ENCODE data around the gene FAM162A. TPM values are rescaled to one million over a fixed set of nuclear protein-coding genes. Genes with fewer than 3 reads are reported as not detected.

FAM162A gene
- total and polyA plus RNA-seq, 8 donors, result 32.8 to 74.3 (median 50.9) TPM

DNA sequence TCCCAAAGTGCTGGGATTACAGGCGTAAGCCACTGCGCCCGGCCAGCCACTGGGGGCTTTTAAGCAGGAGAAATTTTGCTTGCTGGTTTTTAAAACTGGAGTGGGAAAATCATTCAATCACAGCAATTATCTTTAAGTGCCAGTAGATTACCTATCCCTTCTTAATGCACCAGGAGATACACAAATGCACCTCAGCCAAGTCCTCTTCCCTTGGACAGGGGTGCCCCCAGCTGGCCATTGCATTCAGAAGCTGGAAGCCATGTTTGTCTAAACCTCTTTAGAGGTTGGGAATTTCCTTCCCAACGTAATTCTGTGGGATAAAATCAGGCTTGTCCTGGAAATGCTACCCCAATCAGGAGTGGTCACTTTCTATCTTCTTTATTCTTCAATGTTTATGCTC, 27.6 kb upstream of the FAM162A start:
- Histone ChIP-seq H3K4me1 (peaks cover 0 to 7% (median 3%) of the 10 kb centered on the region in 3 donors), H3K36me3 (no peaks in the 10 kb centered on the region), H3K9me3 (no peaks in the 10 kb centered on the region), H3K27ac (no peak overlapping the region), H3K27me3 (no peaks in the 10 kb centered on the region), H3K4me3 (no peak overlapping the region)
- intact Hi-C loops (cut with DNase I), result loop anchor here in 1 of 3 donors (5.0 to 10.0 kb wide), 2 partner anchors 52 to 254 kb away; no protein-coding TSS in a partner anchor
- DNase-seq, result peak; percentile 43 to 65 (median 49)
- 56 to 57% methylated on average over 4 of the region's 4 CpGs for WGBS, 2 donors
- no peak for FAIRE-seq
- peak; percentile 80 to 99 (median 94) for ATAC-seq
- TF ChIP-seq CTCF (IDR thresholded peaks at IDR 0.05), result peak in 3 of 4 donors; percentile 11 to 27 (median 26)

GRCh38 chr3:122357828-122358702, 25.9 kb upstream of the FAM162A start:
- no peak for FAIRE-seq
- ATAC-seq, result no peak
- intact Hi-C loops (cut with DNase I), result loop anchor here in 1 of 3 donors (5.0 to 10.0 kb wide), 2 partner anchors 53 to 256 kb away; no protein-coding TSS in a partner anchor
- 60 to 65% methylated on average over 2 of the region's 2 CpGs for WGBS, 2 donors
- Histone ChIP-seq H3K9me3 (no peaks in the 10 kb centered on the region), H3K27ac (no peak overlapping the region), H3K4me1 (peaks cover 6 to 20% (median 12%) of the 10 kb centered on the region in 3 donors), H3K36me3 (no peaks in the 10 kb centered on the region), H3K4me3 (no peak overlapping the region), H3K27me3 (no peaks in the 10 kb centered on the region)
- TF ChIP-seq CTCF (IDR thresholded peaks at IDR 0.05), result no peak
- no peak for DNase-seq

DNA sequence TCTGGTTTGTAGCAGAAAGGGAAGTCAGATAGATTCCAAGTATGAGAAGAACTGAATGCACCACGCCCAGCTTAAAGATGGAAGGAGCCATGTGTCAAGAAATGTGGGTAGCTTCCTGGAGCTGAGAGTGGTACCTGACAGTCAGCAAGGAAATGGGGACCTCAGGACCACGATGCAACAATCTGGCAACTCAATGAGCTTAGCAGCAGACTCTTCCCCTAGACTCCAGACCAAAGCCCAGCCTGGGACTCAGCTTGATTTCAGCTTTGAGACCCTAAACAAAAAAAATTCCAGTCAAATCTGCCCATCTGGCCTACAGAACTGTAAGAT, 25.3 kb upstream of the FAM162A start:
- intact Hi-C loops (cut with DNase I), result loop anchor here in 1 of 3 donors (5.0 to 10.0 kb wide), 2 partner anchors 54 to 256 kb away; no protein-coding TSS in a partner anchor
- Histone ChIP-seq H3K4me3 (no peak overlapping the region), H3K36me3 (no peaks in the 10 kb centered on the region), H3K4me1 (peaks cover 11 to 26% (median 18%) of the 10 kb centered on the region in 3 donors), H3K9me3 (no peaks in the 10 kb centered on the region), H3K27me3 (no peaks in the 10 kb centered on the region), H3K27ac (no peak overlapping the region)
- DNase-seq (no peak), ATAC-seq (no peak), FAIRE-seq (no peak)
- no peak for TF ChIP-seq CTCF (IDR thresholded peaks at IDR 0.05)
- WGBS, 2 donors, result 89 to 90% methylated on average over 2 of the region's 2 CpGs

DNA sequence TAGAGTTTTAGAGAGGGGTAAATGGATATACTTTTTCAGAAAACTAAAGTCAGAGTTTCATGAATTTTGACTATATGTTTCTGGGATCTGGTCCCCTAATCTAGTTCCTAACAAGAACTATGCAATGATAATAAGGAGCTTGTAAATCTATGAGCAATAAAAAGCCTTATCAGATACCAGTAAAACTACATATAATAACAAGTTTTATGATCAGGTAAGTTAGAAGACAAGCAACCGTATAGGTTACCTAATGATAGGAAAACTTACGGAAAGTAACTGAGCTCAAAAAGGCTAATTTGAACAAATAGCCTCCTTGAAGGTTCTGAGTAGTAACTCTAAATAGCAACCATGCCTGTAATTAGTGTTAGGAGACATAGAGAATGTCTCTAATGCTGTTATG, 22.0 kb upstream of the FAM162A start:
- peaks cover 35 to 38% (median 38%) of the 10 kb centered on the region in 3 donors for H3K4me1 ChIP-seq
- TF ChIP-seq CTCF (IDR thresholded peaks at IDR 0.05), result no peak
- H3K36me3 ChIP-seq, result no peaks in the 10 kb centered on the region
- ATAC-seq (no peak), FAIRE-seq (peak; percentile 45), DNase-seq (no peak)
- intact Hi-C loops (cut with DNase I), result no loop called here
- no peaks in the 10 kb centered on the region for H3K27me3 ChIP-seq
- no peak overlapping the region for H3K4me3 ChIP-seq
- no peaks in the 10 kb centered on the region for H3K9me3 ChIP-seq
- 74 to 78% methylated on average over 2 of the region's 2 CpGs for WGBS, 2 donors
- no peak overlapping the region for H3K27ac ChIP-seq

DNA sequence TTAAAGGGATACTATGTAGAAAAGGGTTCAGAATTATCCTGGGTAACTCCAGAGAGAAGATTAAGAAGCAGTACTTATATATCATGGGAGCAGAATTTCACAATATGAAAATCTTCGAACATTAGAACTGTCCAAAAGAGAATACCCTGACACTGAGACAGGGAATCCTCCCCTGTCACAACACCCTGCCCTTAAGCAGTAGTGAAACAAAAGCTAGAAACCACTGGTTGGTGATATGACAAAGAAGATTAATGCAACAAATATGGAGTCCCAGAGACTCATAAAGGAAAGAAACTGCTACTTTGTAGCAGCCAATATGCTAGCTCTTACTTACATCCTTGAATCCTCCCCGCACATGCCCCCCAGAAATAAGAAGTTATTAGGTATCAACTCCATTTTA, 19.5 kb upstream of the FAM162A start:
- Histone ChIP-seq H3K9me3 (no peaks in the 10 kb centered on the region), H3K36me3 (no peaks in the 10 kb centered on the region), H3K4me1 (peaks cover 35 to 38% (median 38%) of the 10 kb centered on the region in 3 donors), H3K27me3 (no peaks in the 10 kb centered on the region), H3K4me3 (no peak overlapping the region), H3K27ac (peak overlapping the region; percentile 12 to 88 (median 62))
- ATAC-seq (no peak), DNase-seq (no peak), FAIRE-seq (no peak)
- TF ChIP-seq CTCF (IDR thresholded peaks at IDR 0.05), result no peak
- intact Hi-C loops (cut with DNase I), result no loop called here
- 95 to 98% methylated on average over 2 of the region's 2 CpGs for WGBS, 2 donors
